ENCODE measurements around the gene PTPRD.
"Not testable (repeated sequence)": the region's sequence is repeated elsewhere in the genome, so short reads cannot be mapped to it uniquely, and the experiment has no call there.

Gene PTPRD

GRCh38 chr9:9973062-9973461, 639.7 kb downstream of the PTPRD start:
- FAIRE-seq (no peak), DNase-seq (ENCODE audit: low spot score) (no peak)

DNA sequence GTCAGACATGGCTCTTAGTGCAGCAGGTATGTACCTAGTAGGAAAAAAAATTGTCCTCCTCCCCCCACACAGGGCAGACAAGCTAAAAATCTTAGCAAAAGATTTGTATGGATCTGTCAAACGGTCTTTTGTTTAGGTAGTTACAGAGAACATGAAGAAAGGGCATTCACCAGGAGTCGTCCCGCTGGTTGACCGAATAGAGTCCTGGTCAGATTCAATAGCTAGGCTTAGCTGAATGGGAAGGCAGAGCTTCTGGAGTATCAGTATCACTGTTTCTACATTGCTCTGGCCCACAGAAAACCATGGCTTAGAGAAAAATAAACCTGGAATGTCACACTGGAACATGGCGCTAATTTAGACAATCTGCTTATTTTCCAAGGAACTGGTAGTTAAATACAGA, 642.3 kb downstream of the PTPRD start:
- no peak for DNase-seq (ENCODE audit: low spot score)
- FAIRE-seq = no peak

DNA sequence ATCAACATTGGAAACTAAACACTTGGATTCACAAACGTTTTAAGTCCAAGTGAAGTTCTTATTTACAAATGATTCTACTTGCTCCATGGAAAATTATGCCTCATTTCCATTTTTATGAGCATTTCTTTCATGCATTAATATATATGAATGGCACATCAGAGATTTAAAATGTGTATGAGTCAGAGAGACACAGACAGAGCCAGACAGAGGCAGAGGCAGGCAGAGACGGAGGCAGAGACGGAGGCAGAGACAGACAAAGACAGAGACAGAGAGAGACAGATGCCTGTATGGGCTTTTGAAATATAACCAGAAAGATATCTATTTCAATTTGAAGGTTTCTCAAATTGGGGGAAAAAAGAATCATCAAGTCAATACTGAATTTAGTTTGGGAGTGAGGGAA, 649.0 kb downstream of the PTPRD start:
- FAIRE-seq = no peak

DNA sequence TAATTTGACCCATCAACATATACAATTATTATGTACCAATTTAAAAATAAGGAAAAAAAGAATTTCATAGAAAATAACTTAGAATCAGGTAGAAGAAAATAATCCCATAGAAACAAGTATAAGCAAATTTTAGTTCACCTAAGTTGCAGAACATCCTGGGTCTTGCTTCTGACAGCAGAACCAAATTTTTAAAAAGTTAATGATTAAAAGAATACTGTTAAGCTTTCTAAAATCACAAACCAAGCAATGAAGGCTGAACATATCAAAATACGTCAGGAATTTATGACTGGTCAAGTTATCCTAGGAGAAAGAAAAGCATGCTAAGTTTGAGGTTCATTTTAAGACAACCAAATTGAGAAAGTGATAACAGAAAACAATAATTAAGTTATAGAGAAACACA, 650.9 kb downstream of the PTPRD start:
- FAIRE-seq = no peak
- no peak for DNase-seq (ENCODE audit: low spot score)

More for the DNA sequence above, 649.0 kb downstream of the PTPRD start:
- no peak for DNase-seq (ENCODE audit: low spot score)

GRCh38 chr9:9961487-9961886, 651.3 kb downstream of the PTPRD start:
- DNase-seq (ENCODE audit: low spot score) (no peak), FAIRE-seq (no peak)

GRCh38 chr9:9951556-9952160, 661.1 kb downstream of the PTPRD start:
- FAIRE-seq = no peak
- no peak for DNase-seq (ENCODE audit: low spot score)

- FAIRE-seq (no peak), DNase-seq (ENCODE audit: low spot score) (no peak)
Measured at GRCh38 chr9:9950813-9951212, 662.0 kb downstream of the PTPRD start.

DNA sequence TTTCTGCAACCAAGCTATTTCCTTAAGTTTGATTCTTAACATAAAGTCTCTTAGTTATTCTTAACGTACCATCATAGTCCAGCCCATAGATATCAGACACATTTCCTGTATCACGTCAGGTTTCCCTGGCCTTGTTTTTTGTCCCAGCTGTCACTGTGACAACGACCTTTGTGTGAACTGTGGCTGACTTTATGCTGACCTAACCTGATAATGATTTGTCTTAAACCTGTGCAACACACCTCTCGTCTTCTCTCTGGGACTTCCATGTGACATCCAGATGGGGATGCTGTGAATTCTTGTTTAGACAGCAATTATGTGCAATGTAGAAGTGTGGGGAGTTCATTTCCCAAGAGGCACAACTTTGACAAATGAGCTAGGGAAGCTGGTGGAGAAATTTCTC, 662.8 kb downstream of the PTPRD start:
- FAIRE-seq (no peak), DNase-seq (ENCODE audit: low spot score) (no peak)

- FAIRE-seq (no peak), DNase-seq (ENCODE audit: low spot score) (peak; percentile 19)
Measured at GRCh38 chr9:9949368-9949767, 663.4 kb downstream of the PTPRD start.

DNA sequence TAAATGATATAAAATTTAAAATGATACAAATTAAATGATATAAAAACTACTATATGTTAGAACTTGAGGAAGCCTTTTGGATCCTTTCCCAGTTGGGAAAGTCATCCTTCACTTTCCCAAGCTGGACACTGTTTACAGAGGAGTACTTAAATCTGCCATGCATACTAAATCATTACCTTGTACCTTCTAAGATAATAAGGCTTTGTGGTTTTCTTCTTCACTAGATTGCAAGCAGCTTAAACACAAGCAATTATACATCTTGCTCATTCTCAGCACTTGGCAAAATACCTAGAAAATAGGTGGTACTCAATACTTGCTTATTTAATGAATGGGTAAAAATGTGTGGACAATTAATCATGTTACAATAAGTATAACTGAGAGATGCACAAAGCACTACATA, 666.8 kb downstream of the PTPRD start:
- FAIRE-seq (no peak), DNase-seq (ENCODE audit: low spot score) (no peak)

DNA sequence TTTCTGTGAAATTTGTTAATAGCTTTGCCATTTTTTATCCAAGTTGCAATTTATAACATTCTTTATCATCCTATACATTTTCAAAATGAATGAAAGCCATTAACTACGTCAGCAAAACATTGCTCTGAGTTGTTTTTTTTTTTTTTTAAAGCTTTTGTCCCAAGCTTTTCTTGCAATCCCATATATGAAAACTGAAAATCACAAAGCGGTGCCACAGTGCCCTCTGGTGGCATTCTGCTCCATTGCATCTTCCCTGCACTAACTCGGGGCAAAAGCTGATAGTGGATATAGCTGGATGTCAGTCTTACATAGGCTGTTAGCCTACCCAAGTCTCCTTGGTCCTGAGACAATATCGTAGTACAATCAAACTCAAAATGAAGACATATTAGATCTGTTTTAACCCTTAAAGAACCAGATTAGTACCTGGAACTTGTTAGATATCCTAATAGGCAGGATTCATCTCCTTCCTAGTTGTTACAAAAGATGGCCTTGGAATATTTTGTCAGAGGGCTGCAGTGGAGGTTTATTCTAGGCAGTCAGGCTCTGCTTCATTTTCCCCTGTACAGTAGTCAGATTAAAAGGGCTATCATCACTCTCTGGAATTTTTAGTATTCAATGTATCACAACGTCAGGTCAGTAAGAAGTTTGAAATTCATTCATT, 669.9 kb downstream of the PTPRD start:
- FAIRE-seq (no peak), DNase-seq (ENCODE audit: low spot score) (peak; percentile 15)

DNA sequence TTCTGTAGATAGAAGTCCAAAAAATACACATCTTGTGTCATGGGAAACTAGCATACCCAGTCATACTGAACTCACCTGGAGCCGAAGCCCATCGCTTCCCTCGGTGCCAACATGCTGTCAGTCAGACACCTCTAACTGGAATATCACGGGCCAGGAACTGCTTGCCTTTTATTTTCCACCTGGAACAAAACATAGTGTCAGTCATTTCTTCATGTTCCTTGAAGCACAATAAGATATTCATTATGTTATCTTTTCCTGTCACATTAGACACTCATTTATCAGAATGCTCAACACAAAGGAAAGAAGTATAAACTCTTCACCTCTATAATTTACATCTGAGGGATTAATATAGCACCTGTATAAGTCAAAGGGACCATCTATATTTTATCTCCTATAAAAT, 674.4 kb downstream of the PTPRD start:
- no peak for DNase-seq (ENCODE audit: low spot score)
- FAIRE-seq = no peak

- not testable (repeated sequence) for FAIRE-seq
Measured at GRCh38 chr9:9931464-9931863, 681.3 kb downstream of the PTPRD start.

GRCh38 chr9:9924376-9924775, 688.4 kb downstream of the PTPRD start:
- DNase-seq (ENCODE audit: low spot score) (no peak), FAIRE-seq (no peak)

More at GRCh38 chr9:9931464-9931863, 681.3 kb downstream of the PTPRD start:
- not testable (repeated sequence) for DNase-seq (ENCODE audit: low spot score)

GRCh38 chr9:9921805-9922204, 691.0 kb downstream of the PTPRD start:
- no peak for DNase-seq (ENCODE audit: low spot score)
- FAIRE-seq = no peak

DNA sequence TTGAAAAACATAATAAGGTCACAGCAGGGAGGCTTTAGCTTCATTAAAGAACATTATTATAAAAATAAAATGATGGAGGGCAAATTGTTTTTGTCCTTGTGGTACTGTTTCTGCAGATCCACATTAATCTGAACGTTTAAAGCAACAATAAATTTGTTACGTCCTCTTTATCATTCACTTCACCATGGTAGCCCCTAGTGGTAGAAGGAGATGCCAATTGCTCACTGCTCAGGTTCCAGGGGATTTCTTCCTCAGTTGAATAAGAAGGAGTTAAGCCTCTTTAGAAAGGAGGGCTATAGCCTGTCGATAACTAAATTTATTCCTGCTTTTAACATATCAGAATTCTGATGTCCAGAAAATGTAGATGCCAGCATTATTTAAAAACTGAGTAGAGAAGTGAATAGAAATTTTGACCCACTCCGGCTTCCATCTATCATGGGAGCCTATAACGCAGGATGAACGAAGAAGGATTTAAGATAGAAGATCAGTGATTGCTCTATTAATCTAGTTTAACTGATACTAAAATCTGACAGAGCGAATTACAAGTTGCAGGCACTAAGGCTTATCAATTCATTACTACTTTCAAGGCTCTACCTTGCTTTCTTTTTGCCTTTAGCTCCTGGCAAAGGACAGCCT, 692.3 kb downstream of the PTPRD start:
- FAIRE-seq = no peak
- no peak for DNase-seq (ENCODE audit: low spot score)

DNA sequence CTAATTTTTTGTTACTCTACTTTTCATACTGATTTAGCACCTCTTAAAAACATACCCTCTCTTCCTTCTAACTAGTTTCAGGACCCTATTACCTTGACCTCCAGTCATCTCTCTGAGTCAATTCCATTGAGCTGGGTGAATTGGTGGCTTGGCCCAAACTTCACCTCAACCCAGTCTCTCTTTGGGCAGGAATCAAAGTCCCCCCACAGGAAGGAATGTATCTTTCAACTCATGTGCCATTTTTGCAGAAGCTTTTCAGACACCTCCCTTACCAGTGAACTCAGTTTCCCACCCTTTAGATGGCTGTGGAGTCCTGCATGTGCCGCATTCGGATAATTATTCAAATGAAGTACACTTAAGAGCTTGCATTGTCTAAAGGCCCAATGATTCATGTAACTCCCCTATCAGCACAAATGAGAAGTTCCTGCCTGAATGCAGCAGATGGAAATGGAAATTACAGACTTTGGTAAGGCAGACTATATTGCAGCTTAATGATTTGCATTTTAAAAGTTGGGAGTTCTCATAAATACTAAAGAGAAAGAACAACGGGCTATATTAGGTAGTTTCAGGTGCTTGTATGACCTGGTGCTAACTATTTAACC, 693.5 kb downstream of the PTPRD start:
- DNase-seq (ENCODE audit: low spot score) = no peak
- FAIRE-seq = no peak

GRCh38 chr9:9917400-9917799, 695.4 kb downstream of the PTPRD start:
- no peak for FAIRE-seq
- DNase-seq (ENCODE audit: low spot score) = no peak

DNA sequence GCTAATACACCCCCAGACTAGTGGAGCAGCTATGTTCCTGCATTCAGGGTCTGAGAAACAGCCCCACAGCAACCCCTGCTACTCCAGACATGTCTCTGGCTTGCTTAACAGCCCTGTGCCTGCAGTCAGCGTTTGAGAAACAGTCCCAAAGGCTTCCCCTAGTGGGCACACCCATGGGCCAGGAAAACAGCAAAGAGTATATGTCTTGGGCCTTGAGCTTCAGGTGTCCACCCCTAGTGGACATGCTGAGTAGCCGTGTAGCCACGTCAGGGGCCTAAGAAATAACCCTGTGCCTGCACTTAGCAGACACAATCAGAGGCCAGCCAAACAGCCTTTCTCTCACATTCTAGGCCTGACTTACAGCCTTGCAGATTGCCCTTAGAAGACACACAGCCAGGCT, 698.6 kb downstream of the PTPRD start:
- no peak for FAIRE-seq
- DNase-seq (ENCODE audit: low spot score) = no peak

DNA sequence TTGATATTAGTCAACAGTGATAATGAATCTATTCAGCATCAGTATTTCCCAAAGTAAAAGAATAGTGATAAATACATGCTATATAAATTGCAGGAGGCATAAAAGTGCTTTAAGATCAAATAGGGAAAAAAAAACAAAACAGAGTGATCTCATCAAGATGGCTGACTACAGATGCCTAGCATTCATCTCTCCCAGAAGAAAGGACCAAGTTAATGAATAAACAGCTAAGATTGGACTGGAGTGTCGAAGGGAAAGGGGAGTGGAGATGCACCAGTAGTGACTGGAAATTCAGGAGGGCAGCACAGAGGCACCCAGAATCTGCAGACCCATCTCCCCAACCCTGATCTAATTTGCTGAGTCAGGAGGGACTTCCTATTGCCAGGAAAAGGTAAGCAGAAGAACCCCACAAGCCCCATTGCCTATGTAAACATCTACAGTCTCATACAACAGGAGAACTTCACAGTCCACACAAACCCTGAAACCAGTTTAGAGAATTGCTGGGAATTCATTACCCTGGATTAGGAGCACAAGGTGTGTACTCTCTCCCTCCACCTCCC, 699.4 kb downstream of the PTPRD start:
- no peak for DNase-seq (ENCODE audit: low spot score)
- no peak for FAIRE-seq

DNA sequence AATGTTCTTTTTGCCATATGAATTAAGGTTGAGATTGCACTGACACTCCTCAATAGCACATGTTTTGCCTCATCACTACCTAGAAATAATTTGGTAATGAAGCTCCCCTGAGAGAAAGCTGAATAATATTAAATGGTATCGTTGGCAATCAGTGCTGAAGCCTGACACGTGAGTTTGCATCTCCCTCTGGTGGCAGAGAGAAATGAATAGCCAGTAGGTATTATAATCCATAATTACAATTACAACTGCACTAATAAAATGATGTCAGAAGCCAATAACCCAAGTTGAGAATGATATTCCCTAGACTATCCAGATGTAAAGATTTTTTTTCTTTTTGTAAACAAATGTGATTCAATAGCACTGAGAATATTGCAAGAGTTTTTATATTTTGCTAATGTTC, 700.3 kb downstream of the PTPRD start:
- DNase-seq (ENCODE audit: low spot score) (no peak), FAIRE-seq (no peak)

GRCh38 chr9:9905736-9906135, 707.1 kb downstream of the PTPRD start:
- no peak for FAIRE-seq
- no peak for DNase-seq (ENCODE audit: low spot score)
